Heart left ventricle (tissue), 13 donors: ENCODE data around the gene VPS39.

ENCODE experiments used
- POLR2A ChIP-seq, 2 donors: fragments of 450-650 bp; IDR thresholded peaks; one replicate each; pipeline ENCODE4 v1.6.1; 2017; ENCODE audit warnings: antibody characterized with exemption in 2 of 2, mild to moderate bottlenecking in 2 of 2, moderate library complexity in 2 of 2
- TF ChIP-seq, protein P1 (sequence below), 12 donors: fragments of 200-600 bp; sonication (generic) in 4 of 12; IDR thresholded peaks; one replicate each; pipeline versions ENCODE4 v1.5.0 to v1.8.0; 2018 to 2022; ENCODE audit warnings: antibody characterized with exemption in 12 of 12, mild to moderate bottlenecking in 5 of 12
- donor health status: ischemic (EF 13 %, LVEDD 7.1; RV severe dilation, severe dysfunction).
- donor health status: DM: no; HTN: yes; CAD: no.
- donor health status: DM: no; HTN: no; CAD: no.
- donor health status: ischemic (EF 25% LVEDD 6.9; RV normal size, moderate dysfunction).
- donor health status: ischemic (EF 25% LVEDD 5.7; RV mildly dilated, moderate dysfunction).
- donor health status: ischemic (EF 35%, LVEDD 5.7; RV mildly dilated, moderate dysfunction).
- donor health status: nonischemic (EF 11% LVEDD 7.7; RV severe dilation, severe dysfunction).
- donor health status: DM: yes; HTN: yes; CAD: no.
- donor health status: PGD.
- donor health status: ischemic (EF 29% LVEDD 5.4; RV normal size, mild dysfunction).
- donor health status: nonischemic (EF 23%, LVEDD 6.1; RV moderate dilation, normal function).

GRCh38 chr15:42218953-42219592 lies 11.0 kb upstream of the VPS39 start:
- TF ChIP-seq, protein P1, sequence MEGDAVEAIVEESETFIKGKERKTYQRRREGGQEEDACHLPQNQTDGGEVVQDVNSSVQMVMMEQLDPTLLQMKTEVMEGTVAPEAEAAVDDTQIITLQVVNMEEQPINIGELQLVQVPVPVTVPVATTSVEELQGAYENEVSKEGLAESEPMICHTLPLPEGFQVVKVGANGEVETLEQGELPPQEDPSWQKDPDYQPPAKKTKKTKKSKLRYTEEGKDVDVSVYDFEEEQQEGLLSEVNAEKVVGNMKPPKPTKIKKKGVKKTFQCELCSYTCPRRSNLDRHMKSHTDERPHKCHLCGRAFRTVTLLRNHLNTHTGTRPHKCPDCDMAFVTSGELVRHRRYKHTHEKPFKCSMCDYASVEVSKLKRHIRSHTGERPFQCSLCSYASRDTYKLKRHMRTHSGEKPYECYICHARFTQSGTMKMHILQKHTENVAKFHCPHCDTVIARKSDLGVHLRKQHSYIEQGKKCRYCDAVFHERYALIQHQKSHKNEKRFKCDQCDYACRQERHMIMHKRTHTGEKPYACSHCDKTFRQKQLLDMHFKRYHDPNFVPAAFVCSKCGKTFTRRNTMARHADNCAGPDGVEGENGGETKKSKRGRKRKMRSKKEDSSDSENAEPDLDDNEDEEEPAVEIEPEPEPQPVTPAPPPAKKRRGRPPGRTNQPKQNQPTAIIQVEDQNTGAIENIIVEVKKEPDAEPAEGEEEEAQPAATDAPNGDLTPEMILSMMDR (IDR thresholded peaks at IDR 0.05): no peak
- no peak for TF ChIP-seq POLR2A (IDR thresholded peaks at IDR 0.05)
